Hepatocyte (in vitro differentiated cells): ENCODE data around the gene BOLL. TPM values are rescaled to one million over a fixed set of nuclear protein-coding genes. Genes with fewer than 3 reads are reported as not detected.

Source experiments
- DNase-seq: peaks from one replicate; pipeline ENCODE4 v3.0.0-alpha.2; 2016; ENCODE audit warnings: low spot score
- H2AFZ ChIP-seq: fragments of 200-600 bp; sonication (generic); 2 replicates; pipeline ENCODE4 v1.6.0; 2016; ENCODE audit warnings: antibody characterized with exemption, mild to moderate bottlenecking
- H3K27ac ChIP-seq: fragments of 200-600 bp; sonication (generic); 2 replicates; pipeline ENCODE4 v1.5.1; 2016; ENCODE audit warnings: mild to moderate bottlenecking
- H3K27me3 ChIP-seq: fragments of 200-600 bp; sonication (generic); 2 replicates; pipeline ENCODE4 v1.6.1; 2016
- H3K36me3 ChIP-seq: fragments of 200-600 bp; sonication (generic); replicated peaks from 2 replicates; pipeline ENCODE4 v1.5.1; 2016; ENCODE audit warnings: low read depth; ENCODE audit not compliant: insufficient read depth
- H3K4me1 ChIP-seq: fragments of 200-600 bp; sonication (generic); 2 replicates; pipeline ENCODE4 v1.5.1; 2016; ENCODE audit warnings: mild to moderate bottlenecking, moderate library complexity; ENCODE audit not compliant: insufficient read depth
- H3K4me2 ChIP-seq: fragments of 200-600 bp; sonication (generic); 2 replicates; pipeline ENCODE4 v1.6.0; 2016
- H3K4me3 ChIP-seq: fragments of 200-600 bp; sonication (generic); 2 replicates; pipeline ENCODE4 v1.5.1; 2016; ENCODE audit warnings: mild to moderate bottlenecking
- H3K79me2 ChIP-seq: fragments of 200-600 bp; sonication (generic); 2 replicates; pipeline ENCODE4 v1.6.0; 2017; ENCODE audit warnings: mild to moderate bottlenecking
- H3K9me2 ChIP-seq: fragments of 200-600 bp; sonication (generic); replicated peaks from 2 replicates; pipeline ENCODE4 v1.6.0; 2017; ENCODE audit warnings: mild to moderate bottlenecking; ENCODE audit not compliant: insufficient read depth
- H3K9me3 ChIP-seq: fragments of 200-600 bp; sonication (generic); 2 replicates; pipeline ENCODE4 v1.5.1; 2016; ENCODE audit warnings: low read depth, mild to moderate bottlenecking
- H4K20me1 ChIP-seq: fragments of 200-600 bp; sonication (generic); 2 replicates; pipeline ENCODE4 v1.6.0; 2016; ENCODE audit warnings: mild to moderate bottlenecking; ENCODE audit not compliant: insufficient read depth, poor library complexity, severe bottlenecking
- EZH2 ChIP-seq: fragments of 200-600 bp; sonication (generic); IDR thresholded peaks from 2 replicates; pipeline ENCODE4 v1.6.1; 2016; ENCODE audit warnings: antibody characterized with exemption, mild to moderate bottlenecking, borderline replicate concordance
- EZH2phosphoT487 ChIP-seq: fragments of 200-600 bp; sonication (generic); IDR thresholded peaks from one replicate; pipeline ENCODE4 v1.6.1; 2018; ENCODE audit warnings: antibody characterized with exemption, mild to moderate bottlenecking, low read depth, moderate library complexity; ENCODE audit not compliant: unreplicated experiment, severe bottlenecking
- WGBS: methylation state at CpG from one replicate; pipeline ENCODE4 v1.1.6; 2016; ENCODE audit warnings: low lambda C conversion rate; ENCODE audit errors: missing lambda C conversion rate; 5-methylcytosine and 5-hydroxymethylcytosine counted together
- polyA plus RNA-seq: library from polyadenylated mRNA; unstranded; fragments of >200 nt; fragmentation: Nextera tagmentation; extraction: Ambion mirVana; gene quantifications from 2 replicates; pipeline ENCODE4 v1.2.1, GENCODE V29; 2016
- total RNA-seq: library from RNA; depleted of rRNA; stranded (reverse); fragments of >200 nt; gene quantifications from 2 replicates; pipeline ENCODE4 v1.2.3, GENCODE V29; 2014
- TF ChIP-seq, protein P1 (sequence below): fragments of 200-600 bp; sonication (generic); IDR thresholded peaks from 2 replicates; pipeline ENCODE4 v1.5.1; 2016; ENCODE audit warnings: antibody characterized with exemption, mild to moderate bottlenecking; ENCODE audit not compliant: poor library complexity

BOLL gene
- total and polyA plus RNA-seq, 2 experiments from 2014 or later = not detected

DNA sequence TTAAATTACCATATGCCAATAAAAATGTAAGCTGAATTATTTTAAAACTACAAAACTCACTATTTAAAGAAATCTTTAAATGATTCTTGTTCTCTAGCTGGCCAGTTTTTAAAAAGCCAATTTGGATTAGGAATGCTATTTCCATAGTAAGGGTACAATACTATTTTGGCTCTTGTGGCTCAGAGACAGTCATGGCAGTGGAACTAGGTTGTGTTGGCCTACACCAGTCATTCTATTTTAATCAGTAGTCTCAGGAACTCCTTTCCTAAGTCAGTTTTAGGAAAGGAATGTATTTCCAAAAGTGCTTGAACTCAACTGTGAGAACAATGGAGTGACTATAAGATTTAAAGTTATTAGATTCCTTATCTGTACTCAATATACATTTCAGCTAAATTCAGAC is 5.9 kb downstream of the BOLL start:
- TF ChIP-seq EZH2 = no peak
- TF ChIP-seq, protein P1, sequence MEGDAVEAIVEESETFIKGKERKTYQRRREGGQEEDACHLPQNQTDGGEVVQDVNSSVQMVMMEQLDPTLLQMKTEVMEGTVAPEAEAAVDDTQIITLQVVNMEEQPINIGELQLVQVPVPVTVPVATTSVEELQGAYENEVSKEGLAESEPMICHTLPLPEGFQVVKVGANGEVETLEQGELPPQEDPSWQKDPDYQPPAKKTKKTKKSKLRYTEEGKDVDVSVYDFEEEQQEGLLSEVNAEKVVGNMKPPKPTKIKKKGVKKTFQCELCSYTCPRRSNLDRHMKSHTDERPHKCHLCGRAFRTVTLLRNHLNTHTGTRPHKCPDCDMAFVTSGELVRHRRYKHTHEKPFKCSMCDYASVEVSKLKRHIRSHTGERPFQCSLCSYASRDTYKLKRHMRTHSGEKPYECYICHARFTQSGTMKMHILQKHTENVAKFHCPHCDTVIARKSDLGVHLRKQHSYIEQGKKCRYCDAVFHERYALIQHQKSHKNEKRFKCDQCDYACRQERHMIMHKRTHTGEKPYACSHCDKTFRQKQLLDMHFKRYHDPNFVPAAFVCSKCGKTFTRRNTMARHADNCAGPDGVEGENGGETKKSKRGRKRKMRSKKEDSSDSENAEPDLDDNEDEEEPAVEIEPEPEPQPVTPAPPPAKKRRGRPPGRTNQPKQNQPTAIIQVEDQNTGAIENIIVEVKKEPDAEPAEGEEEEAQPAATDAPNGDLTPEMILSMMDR = no peak
- TF ChIP-seq EZH2phosphoT487 = no peak
- no peaks in the 10 kb centered on the region for H3K4me1 ChIP-seq

GRCh38 chr2:197777823-197778407 is 7.2 kb downstream of the BOLL start:
- Histone ChIP-seq H3K36me3 (no peaks in the 10 kb centered on the region), H3K4me3 (no peak overlapping the region), H3K27ac (no peak overlapping the region), H4K20me1 (no peaks in the 10 kb centered on the region), H3K4me1 (no peaks in the 10 kb centered on the region), H3K79me2 (no peaks in the 10 kb centered on the region), H3K9me2 (no peaks in the 10 kb centered on the region), H3K9me3 (no peaks in the 10 kb centered on the region), H3K27me3 (no peaks in the 10 kb centered on the region), H3K4me2 (no peak overlapping the region), H2AFZ (no peak overlapping the region)
- TF ChIP-seq, protein P1 = peak; percentile 77
- no peak for TF ChIP-seq EZH2phosphoT487
- WGBS = 23% methylated on average over 4 of the region's 4 CpGs
- DNase-seq = peak; percentile 29

More for the DNA sequence above, 5.9 kb downstream of the BOLL start:
- H3K4me2 ChIP-seq = no peak overlapping the region
- H3K9me3 ChIP-seq = no peaks in the 10 kb centered on the region
- no peak overlapping the region for H2AFZ ChIP-seq
- H3K27me3 ChIP-seq = no peaks in the 10 kb centered on the region
- no peak overlapping the region for H3K27ac ChIP-seq
- no peaks in the 10 kb centered on the region for H3K9me2 ChIP-seq
- no peak overlapping the region for H3K4me3 ChIP-seq
- H3K36me3 ChIP-seq = no peaks in the 10 kb centered on the region
- DNase-seq = no peak
- H4K20me1 ChIP-seq = no peaks in the 10 kb centered on the region
- no peaks in the 10 kb centered on the region for H3K79me2 ChIP-seq

DNA sequence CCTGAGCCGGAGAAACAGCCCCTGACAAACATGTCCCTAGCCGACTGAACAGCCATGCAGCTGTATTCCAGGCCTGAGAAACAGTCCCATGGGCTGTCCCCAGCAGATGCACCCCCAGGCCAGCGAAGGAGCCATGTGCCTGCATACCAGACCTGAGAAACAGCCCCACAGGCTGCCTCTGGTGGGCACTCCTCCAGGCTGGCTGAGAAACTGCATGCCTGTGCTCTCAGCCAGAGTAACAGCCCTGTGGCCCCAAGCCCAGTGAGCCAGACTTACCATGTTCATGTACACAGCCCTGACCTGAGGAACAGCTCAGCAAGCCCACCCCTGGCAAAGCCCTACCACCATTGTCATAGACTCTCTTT is 24.8 kb downstream of the BOLL start:
- WGBS = 92% methylated on average over 3 of the region's 3 CpGs
- no peaks in the 10 kb centered on the region for H3K79me2 ChIP-seq

More for the DNA sequence above, 24.8 kb downstream of the BOLL start:
- no peaks in the 10 kb centered on the region for H3K4me1 ChIP-seq
- no peak overlapping the region for H3K27ac ChIP-seq
- TF ChIP-seq EZH2 (no peak), EZH2phosphoT487 (no peak)
- TF ChIP-seq, protein P1 = no peak
- H2AFZ ChIP-seq = no peak overlapping the region
- no peaks in the 10 kb centered on the region for H3K36me3 ChIP-seq
- no peaks in the 10 kb centered on the region for H3K27me3 ChIP-seq
- DNase-seq = no peak
- no peaks in the 10 kb centered on the region for H4K20me1 ChIP-seq
- no peaks in the 10 kb centered on the region for H3K9me2 ChIP-seq
- no peak overlapping the region for H3K4me2 ChIP-seq
- no peaks in the 10 kb centered on the region for H3K9me3 ChIP-seq
- no peak overlapping the region for H3K4me3 ChIP-seq
